ENCODE data around the gene MCTP2.

GRCh38 chr15:94263341-94264273 lies 32.2 kb downstream of the MCTP2 start:
- TF ChIP-seq EP300 (IDR thresholded peaks at IDR 0.05) (no peak), CTCF (IDR thresholded peaks at IDR 0.05) (no peak), POLR2A (IDR thresholded peaks at IDR 0.05) (no peak)
